Muscle layer of duodenum (tissue), 2 donors: ENCODE data around the gene RHBDL1.
"Not testable (repeated sequence)": the region's sequence is repeated elsewhere in the genome, so short reads cannot be mapped to it uniquely, and the experiment has no call there.

ENCODE experiments used
- H3K27ac ChIP-seq: one replicate; pipeline ENCODE4 v1.7.0; 2013; ENCODE audit warnings: mild to moderate bottlenecking, low read length
- H3K27me3 ChIP-seq: one replicate; pipeline ENCODE4 v1.7.0; 2013; ENCODE audit warnings: low read depth, mild to moderate bottlenecking, control low read depth, low read length
- H3K36me3 ChIP-seq, 2 donors: one replicate each; pipeline ENCODE4 v1.7.0; 2013; ENCODE audit warnings: low read length in 2 of 2, control low read depth in 1 of 2, mild to moderate bottlenecking in 1 of 2; ENCODE audit not compliant: insufficient read depth in 2 of 2, control insufficient read depth in 1 of 2
- H3K4me1 ChIP-seq, 2 donors: one replicate each; pipeline ENCODE4 v1.7.0; 2013; ENCODE audit warnings: low read length in 2 of 2, mild to moderate bottlenecking in 2 of 2, control low read depth in 1 of 2, moderate library complexity in 1 of 2; ENCODE audit not compliant: insufficient read depth in 2 of 2, control insufficient read depth in 1 of 2
- H3K4me3 ChIP-seq, 2 donors: one replicate each; pipeline ENCODE4 v1.7.0; 2013; ENCODE audit warnings: low read length in 2 of 2, low read depth in 1 of 2, mild to moderate bottlenecking in 1 of 2
- H3K9me3 ChIP-seq, 2 donors: one replicate each; pipeline ENCODE4 v1.7.0; 2013; ENCODE audit warnings: low read length in 2 of 2, control low read depth in 1 of 2, mild to moderate bottlenecking in 1 of 2; ENCODE audit not compliant: control insufficient read depth in 1 of 2
- donor health status: healthy.

The RHBDL1 gene

GRCh38 chr16:686459-687260 is 11.2 kb downstream of the RHBDL1 start:
- Histone ChIP-seq H3K9me3 (no peaks in the 10 kb centered on the region), H3K4me1 (peaks cover 8 to 57% of the 10 kb centered on the region in 2 donors), H3K36me3 (peaks cover 5 to 33% of the 10 kb centered on the region in 2 donors), H3K27me3 (no peaks in the 10 kb centered on the region), H3K4me3 (no peak overlapping the region), H3K27ac (no peak overlapping the region)

- Histone ChIP-seq H3K27ac (no peak overlapping the region), H3K36me3 (peaks cover 2 to 24% of the 10 kb centered on the region in 2 donors), H3K9me3 (no peaks in the 10 kb centered on the region), H3K4me3 (no peak overlapping the region), H3K4me1 (peaks cover 7 to 49% of the 10 kb centered on the region in 2 donors), H3K27me3 (peaks cover under 1% of the 10 kb centered on the region)
Observed at GRCh38 chr16:687499-687898, 12.0 kb downstream of the RHBDL1 start.

- H3K4me3 ChIP-seq = peak overlapping the region; percentile 91 to 96
- peaks cover 11% of the 10 kb centered on the region for H3K27me3 ChIP-seq
- H3K36me3 ChIP-seq = peaks cover 0 to 19% of the 10 kb centered on the region in 2 donors
- peaks cover 7 to 43% of the 10 kb centered on the region in 2 donors for H3K4me1 ChIP-seq
- H3K27ac ChIP-seq = peak overlapping the region; percentile 79
- H3K9me3 ChIP-seq = no peaks in the 10 kb centered on the region
Observed at GRCh38 chr16:689175-689897, 13.9 kb downstream of the RHBDL1 start.

- not testable (repeated sequence) for H3K9me3 ChIP-seq, H3K27ac ChIP-seq, H3K4me3 ChIP-seq
- Histone ChIP-seq H3K36me3 (peaks cover 0 to 16% of the 10 kb centered on the region in 2 donors), H3K4me1 (peaks cover 7 to 46% of the 10 kb centered on the region in 2 donors), H3K27me3 (peaks cover 22% of the 10 kb centered on the region)
Observed at GRCh38 chr16:691242-691641, 15.8 kb downstream of the RHBDL1 start.

- Histone ChIP-seq H3K27me3 (peaks cover 22% of the 10 kb centered on the region), H3K36me3 (peaks cover 0 to 4% of the 10 kb centered on the region in 2 donors), H3K4me1 (peaks cover 7 to 46% of the 10 kb centered on the region in 2 donors), H3K9me3 (no peaks in the 10 kb centered on the region), H3K27ac (no peak overlapping the region), H3K4me3 (no peak overlapping the region)
Observed at GRCh38 chr16:692356-693108, 17.1 kb downstream of the RHBDL1 start.

- no peaks in the 10 kb centered on the region for H3K9me3 ChIP-seq
- peaks cover 22% of the 10 kb centered on the region for H3K27me3 ChIP-seq
- H3K36me3 ChIP-seq = no peaks in the 10 kb centered on the region
- no peak overlapping the region for H3K4me3 ChIP-seq
- peaks cover 7 to 46% of the 10 kb centered on the region in 2 donors for H3K4me1 ChIP-seq
- no peak overlapping the region for H3K27ac ChIP-seq
Observed at GRCh38 chr16:693364-693763, 17.9 kb downstream of the RHBDL1 start.

GRCh38 chr16:693766-694165 is 18.3 kb downstream of the RHBDL1 start:
- H3K27ac ChIP-seq = no peak overlapping the region
- H3K9me3 ChIP-seq = no peaks in the 10 kb centered on the region
- peaks cover 7 to 42% of the 10 kb centered on the region in 2 donors for H3K4me1 ChIP-seq
- peaks cover 22% of the 10 kb centered on the region for H3K27me3 ChIP-seq
- no peaks in the 10 kb centered on the region for H3K36me3 ChIP-seq
- no peak overlapping the region for H3K4me3 ChIP-seq

- H3K9me3 ChIP-seq = no peaks in the 10 kb centered on the region
- H3K4me1 ChIP-seq = peaks cover 5 to 37% of the 10 kb centered on the region in 2 donors
- no peak overlapping the region for H3K27ac ChIP-seq
- no peaks in the 10 kb centered on the region for H3K36me3 ChIP-seq
- peaks cover 25% of the 10 kb centered on the region for H3K27me3 ChIP-seq
- H3K4me3 ChIP-seq = no peak overlapping the region
Observed at GRCh38 chr16:694187-694862, 18.9 kb downstream of the RHBDL1 start.

- peaks cover 0 to 31% of the 10 kb centered on the region in 2 donors for H3K4me1 ChIP-seq
- no peaks in the 10 kb centered on the region for H3K9me3 ChIP-seq
- H3K4me3 ChIP-seq = no peak overlapping the region
Observed at GRCh38 chr16:694863-695354, 19.4 kb downstream of the RHBDL1 start.

GRCh38 chr16:695355-696089 is 20.1 kb downstream of the RHBDL1 start:
- H3K4me1 ChIP-seq = peaks cover 0 to 31% of the 10 kb centered on the region in 2 donors
- H3K27me3 ChIP-seq = peaks cover 27% of the 10 kb centered on the region
- no peaks in the 10 kb centered on the region for H3K9me3 ChIP-seq
- H3K27ac ChIP-seq = no peak overlapping the region
- peak overlapping the region in 1 of 2 donors; percentile 15 for H3K4me3 ChIP-seq
- H3K36me3 ChIP-seq = no peaks in the 10 kb centered on the region

More at GRCh38 chr16:694863-695354, 19.4 kb downstream of the RHBDL1 start:
- Histone ChIP-seq H3K27me3 (peaks cover 27% of the 10 kb centered on the region), H3K36me3 (no peaks in the 10 kb centered on the region), H3K27ac (no peak overlapping the region)
